HG02840 (cell line): ENCODE data around the gene SPIRE1.

Experiments used
- ATAC-seq: cut with Tn5 transposase; IDR thresholded peaks from one replicate; pipeline ENCODE4 v1.9.1; 2021; ENCODE audit warnings: mild to moderate bottlenecking, moderate library complexity, moderate number of reproducible peaks; ENCODE audit not compliant: unreplicated experiment, low FRiP score

The SPIRE1 gene

GRCh38 chr18:12657684-12658425, at the start of gene SPIRE1:
TSS of gene SPIRE1 (minus strand) at chr18:12658107. CDS start at chr18:12657866, 241 bp downstream.
- ATAC-seq, result peak; percentile 46

DNA sequence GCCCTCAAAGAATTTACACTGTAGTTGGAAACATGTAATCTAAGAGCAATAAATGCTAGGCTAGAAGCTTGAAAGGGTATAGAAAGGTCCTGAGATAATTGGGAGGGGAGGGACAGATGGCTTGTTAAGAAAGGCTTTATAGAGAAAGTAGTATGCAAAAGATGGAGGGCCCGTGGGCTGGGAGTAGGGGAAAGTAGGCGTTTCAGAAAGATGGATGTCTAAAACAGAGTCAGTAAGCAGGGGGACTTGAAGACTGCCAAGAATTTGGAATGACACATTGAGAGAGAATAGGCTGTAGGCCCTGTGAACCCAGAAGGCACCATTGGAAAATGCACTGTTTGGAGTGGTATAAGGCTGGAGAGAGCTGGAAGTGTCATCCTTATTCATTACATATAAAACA, 45.8 kb upstream of the SPIRE1 start:
- no peak for ATAC-seq

DNA sequence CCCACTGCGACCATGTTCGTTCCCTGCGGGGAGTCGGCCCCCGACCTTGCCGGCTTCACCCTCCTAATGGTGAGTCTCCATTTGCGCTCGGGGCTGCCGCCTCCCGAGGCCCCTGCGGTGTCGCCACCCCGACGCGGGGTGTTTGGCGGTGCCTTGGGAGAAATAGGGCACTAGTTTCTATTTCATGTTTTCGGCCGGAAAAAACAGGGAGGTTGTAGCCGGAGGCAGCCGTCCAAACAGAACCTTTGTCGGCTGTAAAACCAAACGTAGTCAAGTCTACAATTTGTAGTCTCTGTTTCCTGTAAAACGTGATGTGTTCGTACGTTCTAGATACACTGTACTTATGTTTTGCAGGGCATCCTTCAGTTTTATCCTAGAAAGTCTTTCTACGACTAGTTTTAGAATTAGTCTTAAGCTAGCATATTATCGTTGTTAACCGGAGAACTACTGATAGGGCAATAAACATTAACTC, 45.2 kb upstream of the SPIRE1 start:
- ATAC-seq, result no peak

- ATAC-seq, result peak; percentile 79
Observed at GRCh38 chr18:12702221-12703095, 44.6 kb upstream of the SPIRE1 start, which contains the start of the genes CEP76 and PSMG2. TSS of gene CEP76 (minus strand) at chr18:12702723. CDS start at chr18:12702548, 175 bp downstream. TSS of gene PSMG2 (plus strand) at chr18:12703042. CDS start at chr18:12703108, 66 bp downstream.

DNA sequence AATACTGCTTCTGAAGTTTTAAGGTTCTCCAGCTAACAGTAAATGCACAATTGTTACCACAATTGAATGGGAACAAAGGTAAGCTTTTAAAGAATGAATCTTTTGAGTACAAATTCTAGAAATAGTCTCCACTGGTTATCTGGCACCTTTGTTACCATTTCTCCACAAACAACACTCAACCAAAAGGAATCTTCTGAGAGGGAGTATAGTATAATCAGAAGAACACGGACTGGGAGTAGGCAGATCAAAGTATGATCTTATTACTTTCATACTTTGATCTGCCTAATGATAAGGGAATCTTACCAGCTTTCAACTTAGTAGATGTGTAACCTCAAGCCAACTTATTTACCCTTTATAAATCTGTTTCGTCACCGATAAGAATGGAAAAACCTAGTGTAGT, 43.3 kb upstream of the SPIRE1 start:
- no peak for ATAC-seq

GRCh38 chr18:12699747-12700146, 41.8 kb upstream of the SPIRE1 start:
- ATAC-seq, result no peak

- ATAC-seq, result no peak
Observed at GRCh38 chr18:12694032-12694431, 36.1 kb upstream of the SPIRE1 start.

GRCh38 chr18:12692206-12692605, 34.3 kb upstream of the SPIRE1 start:
- no peak for ATAC-seq

- no peak for ATAC-seq
Observed at GRCh38 chr18:12689256-12689850, 31.4 kb upstream of the SPIRE1 start.

- ATAC-seq, result no peak
Observed at GRCh38 chr18:12686100-12686499, 28.2 kb upstream of the SPIRE1 start.

DNA sequence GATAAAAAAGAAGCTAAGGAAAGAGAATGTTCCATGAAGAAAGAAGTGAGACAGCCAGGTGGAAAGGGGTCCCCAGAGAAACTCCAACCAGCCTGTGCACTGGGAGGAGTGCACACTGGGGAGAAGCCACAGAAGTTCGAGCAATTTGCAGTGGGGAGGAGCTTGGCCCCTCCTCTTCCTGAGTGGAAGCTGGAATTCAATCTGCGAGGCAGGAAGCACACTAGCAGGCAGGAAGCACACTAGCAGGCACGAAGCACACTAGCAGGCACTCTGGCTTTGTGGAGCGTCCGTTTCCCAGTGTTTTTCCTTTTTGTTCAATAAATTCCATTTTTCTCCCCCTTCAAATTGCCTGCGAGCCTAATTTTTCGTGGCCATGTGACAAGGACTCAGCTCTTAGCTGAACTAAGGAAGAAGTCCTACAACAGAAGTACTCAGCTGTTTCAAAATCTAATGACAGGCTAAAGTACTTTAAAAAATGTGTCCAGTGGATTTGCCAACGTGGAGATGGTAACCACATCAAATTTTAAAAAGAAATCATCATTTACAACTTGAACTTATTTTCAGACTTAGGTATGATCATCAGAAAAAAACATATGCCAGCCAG, 21.4 kb upstream of the SPIRE1 start:
- ATAC-seq, result no peak

- no peak for ATAC-seq
Observed at GRCh38 chr18:12668041-12668440, 10.1 kb upstream of the SPIRE1 start.

DNA sequence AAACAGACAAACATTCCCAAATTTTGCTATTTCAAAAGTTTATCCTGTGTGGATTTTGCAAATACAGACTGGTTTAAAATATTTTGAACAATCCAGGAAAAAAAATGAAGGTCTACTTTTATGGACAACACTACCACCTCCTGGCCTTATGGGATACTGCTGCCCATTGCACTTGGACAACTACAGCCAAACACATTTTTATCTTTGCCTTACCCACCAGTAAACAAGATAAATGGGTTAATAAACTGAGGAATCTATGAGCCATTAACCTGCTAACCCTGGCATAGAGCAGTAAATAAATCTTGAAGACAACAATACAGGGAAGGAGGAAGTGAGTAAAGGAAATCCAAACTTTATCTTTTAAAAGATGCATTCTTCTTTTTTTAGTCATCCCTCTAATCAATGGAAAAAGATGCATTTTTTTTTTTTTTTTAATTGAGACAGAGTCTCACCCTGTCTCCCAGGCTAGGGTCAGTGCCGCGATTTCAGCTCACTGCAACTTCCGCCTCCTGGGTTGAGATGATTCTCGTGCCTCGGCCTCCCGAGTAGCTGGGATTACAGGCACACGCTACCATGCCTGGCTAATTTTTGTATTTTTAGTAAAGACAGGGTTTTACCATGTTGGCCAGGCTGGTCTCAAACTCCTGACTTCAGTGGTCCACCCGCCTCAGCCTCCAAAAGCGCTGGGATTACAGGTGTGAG, 2.1 kb upstream of the SPIRE1 start:
- ATAC-seq, result no peak

GRCh38 chr18:12658426-12659138, 675 bp upstream of the SPIRE1 start:
- ATAC-seq, result peak; percentile 27

DNA sequence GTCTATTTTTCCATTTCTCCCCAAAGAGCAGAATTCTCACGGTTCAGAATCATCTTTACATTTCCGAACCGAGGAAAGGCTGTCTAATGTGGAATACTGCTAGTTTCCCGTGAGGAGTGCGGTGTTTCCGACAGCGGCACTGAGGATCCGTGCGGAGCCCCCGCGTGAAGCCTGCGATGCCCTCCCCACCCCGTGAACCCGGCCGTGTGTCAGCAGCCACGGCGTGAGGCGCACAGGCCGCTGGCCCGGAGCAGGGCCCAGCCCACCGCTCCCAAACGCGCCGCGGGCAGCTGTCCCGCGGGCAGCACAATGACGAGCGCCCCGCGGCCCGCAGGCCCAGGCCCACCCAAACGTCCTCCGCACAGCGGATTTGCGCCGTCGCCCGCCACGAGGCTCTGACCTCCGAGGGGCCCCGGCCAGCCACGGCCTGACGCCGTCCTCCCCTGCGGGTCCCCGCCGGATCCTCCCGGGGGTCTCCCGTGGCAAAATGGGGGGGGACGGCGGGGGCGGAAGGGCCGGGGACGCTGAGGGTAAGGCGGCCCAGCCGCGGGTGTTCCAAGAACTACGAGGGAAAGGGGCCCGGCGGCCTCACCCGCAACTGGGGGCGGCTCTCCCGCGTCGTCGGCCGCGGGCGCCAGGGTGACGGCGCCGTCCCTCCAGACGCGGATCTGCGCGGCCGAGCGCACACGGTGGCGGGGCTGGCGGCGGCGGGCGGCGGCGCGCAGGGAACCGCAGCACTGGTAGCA, 796 bp downstream of the SPIRE1 start:
- ATAC-seq, result peak; percentile 33

DNA sequence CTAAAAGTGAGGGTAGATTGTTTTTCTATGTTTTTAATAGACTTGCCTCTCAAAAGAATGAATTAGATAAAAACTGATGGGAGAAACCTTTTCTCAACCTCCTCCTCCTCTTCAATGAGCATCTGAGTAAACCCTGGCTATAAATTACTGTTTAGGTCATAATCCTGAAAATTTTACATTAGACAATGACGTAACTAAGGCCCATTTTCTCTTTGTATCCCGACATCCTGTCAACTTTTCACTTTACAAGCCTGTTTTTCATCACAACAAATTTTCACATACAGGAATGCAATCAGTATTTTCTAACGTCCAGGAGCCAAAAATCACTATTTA, 1.3 kb downstream of the SPIRE1 start:
- ATAC-seq, result no peak

GRCh38 chr18:12654971-12655370, 2.9 kb downstream of the SPIRE1 start:
- ATAC-seq, result no peak

GRCh38 chr18:12652861-12653401, 5.0 kb downstream of the SPIRE1 start:
- no peak for ATAC-seq
